ENCODE data around the gene MED1.
A peak's percentile ranks its signal among the peaks of the same experiment; 100 is the strongest.

Gene MED1

DNA sequence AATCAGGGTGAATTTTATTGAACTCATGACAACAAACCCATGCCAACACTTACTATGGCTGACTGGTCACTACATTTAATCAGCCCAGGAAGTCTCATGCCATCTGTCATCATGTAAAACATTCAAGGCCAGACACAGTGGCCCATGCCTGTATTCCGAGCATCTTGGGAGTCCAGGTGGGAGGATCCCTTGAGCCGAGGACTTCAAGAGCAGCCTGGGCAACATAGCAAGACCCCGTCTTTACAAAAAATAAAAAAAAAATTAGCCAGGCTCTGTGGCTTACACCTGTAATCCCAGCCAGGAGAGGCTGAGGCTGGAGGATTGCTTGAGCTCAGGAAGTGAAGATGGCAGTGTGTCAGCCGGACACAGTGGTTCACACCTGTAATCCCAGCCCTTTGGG, 4.9 kb upstream of the MED1 start:
- no peaks in the 10 kb centered on the region for H3K36me3 ChIP-seq (ENCODE audit: control insufficient read depth in 1 of 2, insufficient read depth in 2 of 2, low read depth in 1 of 2, low read length in 2 of 2)
- H4K91ac ChIP-seq (ENCODE audit: low read length) = no peak overlapping the region
- no peaks in the 10 kb centered on the region for H3K79me1 ChIP-seq (replicated peaks; ENCODE audit: low read length, poor library complexity, severe bottlenecking)
- no peak overlapping the region for H2BK120ac ChIP-seq (ENCODE audit: low read depth, low read length)
- H3K18ac ChIP-seq (ENCODE audit: low read depth in 1 of 2, low read length in 2 of 2) = no peak overlapping the region
- WGBS = 97% methylated on average over 4 of the region's 4 CpGs
- no peak overlapping the region for H3K4me3 ChIP-seq (ENCODE audit: insufficient read depth in 1 of 2, low read depth in 1 of 2, low read length in 2 of 2)
- H2BK15ac ChIP-seq (ENCODE audit: low read depth, poor library complexity, severe bottlenecking) = no peak overlapping the region
- H2AFZ ChIP-seq (ENCODE audit: low read depth, low read length) = no peak overlapping the region
- no peak for DNase-seq
- no peaks in the 10 kb centered on the region for H3K9me3 ChIP-seq (ENCODE audit: control insufficient read depth, low read length)
- H3K4me1 ChIP-seq (ENCODE audit: control insufficient read depth, insufficient read depth, low read depth, low read length) = peaks cover 1% of the 10 kb centered on the region
- H4K8ac ChIP-seq (ENCODE audit: low read length) = no peak overlapping the region
- H3K4ac ChIP-seq (ENCODE audit: low read depth in 1 of 2, low read length in 2 of 2) = no peak overlapping the region
- no peaks in the 10 kb centered on the region for H3K27me3 ChIP-seq (ENCODE audit: control insufficient read depth in 1 of 2, insufficient read depth in 1 of 2, low read length in 2 of 2)
- no peak overlapping the region for H3K9ac ChIP-seq (ENCODE audit: low read length)
- no peak overlapping the region for H3K4me2 ChIP-seq (ENCODE audit: low read length, poor library complexity, severe bottlenecking)
- no peak overlapping the region for H3K14ac ChIP-seq (ENCODE audit: low read length in 2 of 2)
- no peak overlapping the region for H2AK5ac ChIP-seq (ENCODE audit: low read length, severe bottlenecking)
- no peak overlapping the region for H3K27ac ChIP-seq (ENCODE audit: low read length, poor library complexity, severe bottlenecking)
- H3K23ac ChIP-seq (ENCODE audit: low read length in 2 of 2) = no peak overlapping the region
- no peak overlapping the region for H2BK5ac ChIP-seq (ENCODE audit: low read depth, low read length, poor library complexity, severe bottlenecking)
- H2BK12ac ChIP-seq (ENCODE audit: low read length in 2 of 2) = no peak overlapping the region

DNA sequence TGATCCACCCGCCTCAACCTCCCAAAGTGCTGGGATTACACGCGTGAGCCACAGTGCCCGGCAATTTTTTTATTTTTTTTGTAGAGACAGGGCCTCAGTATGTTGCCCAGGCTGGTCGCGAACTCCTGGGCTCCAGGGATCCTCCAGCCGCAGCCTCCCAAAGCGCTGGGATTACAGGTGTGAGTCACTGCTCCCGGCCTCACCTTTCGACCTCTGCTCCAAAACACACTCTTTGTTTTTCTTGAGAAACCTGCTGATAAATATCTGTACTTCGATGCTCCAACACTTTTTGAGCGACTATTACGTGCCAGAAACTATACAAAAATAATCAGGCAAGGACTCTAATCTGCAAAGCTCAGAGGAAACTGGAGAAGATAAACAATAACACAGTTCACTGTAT, 1.0 kb downstream of the MED1 start:
- WGBS = 95% methylated on average over 13 of the region's 13 CpGs
- no peak overlapping the region for H2BK120ac ChIP-seq (ENCODE audit: low read depth, low read length)

DNA sequence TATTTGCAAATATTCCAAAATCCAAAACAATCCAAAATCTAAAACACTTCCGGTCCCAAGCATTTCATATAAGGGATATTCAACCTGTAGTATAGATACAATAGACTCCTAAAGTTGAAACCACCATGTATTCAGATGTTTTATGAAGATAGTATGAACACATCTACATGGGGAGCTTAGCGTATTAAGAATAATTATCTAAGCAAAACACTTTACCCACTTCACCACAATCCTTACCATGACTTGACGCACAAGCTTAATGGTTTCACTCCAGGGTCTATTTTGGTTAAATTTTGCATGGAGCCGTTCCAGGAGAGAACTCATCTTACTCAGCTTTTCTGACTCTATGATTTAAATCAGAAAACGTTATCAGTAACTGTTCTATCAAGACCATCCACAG, 3.5 kb downstream of the MED1 start:
- H3K18ac ChIP-seq (ENCODE audit: low read depth in 1 of 2, low read length in 2 of 2) = no peak overlapping the region
- 97% methylated on average over 4 of the region's 5 CpGs for WGBS

More for the DNA sequence above, 1.0 kb downstream of the MED1 start:
- H2AFZ ChIP-seq (ENCODE audit: low read depth, low read length) = no peak overlapping the region
- no peak overlapping the region for H3K14ac ChIP-seq (ENCODE audit: low read length in 2 of 2)
- H3K36me3 ChIP-seq (ENCODE audit: control insufficient read depth in 1 of 2, insufficient read depth in 2 of 2, low read depth in 1 of 2, low read length in 2 of 2) = peaks cover 20 to 23% of the 10 kb centered on the region in 2 experiments
- H2AK5ac ChIP-seq (ENCODE audit: low read length, severe bottlenecking) = no peak overlapping the region
- no peaks in the 10 kb centered on the region for H3K9me3 ChIP-seq (ENCODE audit: control insufficient read depth, low read length)
- H3K79me1 ChIP-seq (replicated peaks; ENCODE audit: low read length, poor library complexity, severe bottlenecking) = peaks cover 11% of the 10 kb centered on the region
- no peak overlapping the region for H3K23ac ChIP-seq (ENCODE audit: low read length in 2 of 2)
- H3K27me3 ChIP-seq (ENCODE audit: control insufficient read depth in 1 of 2, insufficient read depth in 1 of 2, low read length in 2 of 2) = no peaks in the 10 kb centered on the region
- no peak overlapping the region for H2BK5ac ChIP-seq (ENCODE audit: low read depth, low read length, poor library complexity, severe bottlenecking)
- no peak overlapping the region for H4K91ac ChIP-seq (ENCODE audit: low read length)
- peak overlapping the region; percentile 54 for H3K4me2 ChIP-seq (ENCODE audit: low read length, poor library complexity, severe bottlenecking)
- H4K8ac ChIP-seq (ENCODE audit: low read length) = no peak overlapping the region
- no peak overlapping the region for H3K27ac ChIP-seq (ENCODE audit: low read length, poor library complexity, severe bottlenecking)
- H3K4ac ChIP-seq (ENCODE audit: low read depth in 1 of 2, low read length in 2 of 2) = no peak overlapping the region
- no peak for DNase-seq
- no peak overlapping the region for H2BK12ac ChIP-seq (ENCODE audit: low read length in 2 of 2)
- H2BK15ac ChIP-seq (ENCODE audit: low read depth, poor library complexity, severe bottlenecking) = no peak overlapping the region
- no peak overlapping the region for H3K18ac ChIP-seq (ENCODE audit: low read depth in 1 of 2, low read length in 2 of 2)
- H3K4me1 ChIP-seq (ENCODE audit: control insufficient read depth, insufficient read depth, low read depth, low read length) = peaks cover 10% of the 10 kb centered on the region
- H3K9ac ChIP-seq (ENCODE audit: low read length) = peak overlapping the region; percentile 97
- H3K4me3 ChIP-seq (ENCODE audit: insufficient read depth in 1 of 2, low read depth in 1 of 2, low read length in 2 of 2) = peak overlapping the region in 1 of 2 experiments; percentile 91

DNA sequence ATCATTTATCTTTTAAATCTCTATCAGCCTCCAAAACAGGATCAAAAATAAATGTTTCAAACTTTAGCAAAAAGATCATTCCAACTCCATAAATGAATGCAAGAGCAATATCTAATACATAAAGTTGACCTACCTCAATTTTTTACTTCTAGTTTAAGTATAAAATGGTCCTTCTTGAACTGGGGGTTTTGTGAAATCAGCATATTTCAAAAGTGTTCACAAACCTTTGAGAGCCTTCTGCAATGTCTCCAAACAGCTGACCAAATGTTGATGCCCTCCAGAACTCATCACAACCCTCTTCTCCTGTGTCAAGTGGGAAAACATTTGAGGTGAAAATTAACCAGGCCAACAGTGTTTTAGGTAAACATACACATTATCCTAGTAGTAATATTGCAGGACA, 7.7 kb downstream of the MED1 start:
- Histone ChIP-seq H3K4ac (ENCODE audit: low read depth in 1 of 2, low read length in 2 of 2) (no peak overlapping the region), H3K4me3 (ENCODE audit: insufficient read depth in 1 of 2, low read depth in 1 of 2, low read length in 2 of 2) (no peak overlapping the region), H3K36me3 (ENCODE audit: control insufficient read depth in 1 of 2, insufficient read depth in 2 of 2, low read depth in 1 of 2, low read length in 2 of 2) (peaks cover 47 to 76% of the 10 kb centered on the region in 2 experiments), H3K27me3 (ENCODE audit: control insufficient read depth in 1 of 2, insufficient read depth in 1 of 2, low read length in 2 of 2) (no peaks in the 10 kb centered on the region), H3K4me1 (ENCODE audit: control insufficient read depth, insufficient read depth, low read depth, low read length) (peaks cover 1% of the 10 kb centered on the region), H3K23ac (ENCODE audit: low read length in 2 of 2) (no peak overlapping the region), H3K4me2 (ENCODE audit: low read length, poor library complexity, severe bottlenecking) (no peak overlapping the region), H2AFZ (ENCODE audit: low read depth, low read length) (no peak overlapping the region), H4K91ac (ENCODE audit: low read length) (no peak overlapping the region), H2AK5ac (ENCODE audit: low read length, severe bottlenecking) (no peak overlapping the region), H3K18ac (ENCODE audit: low read depth in 1 of 2, low read length in 2 of 2) (no peak overlapping the region), H3K9ac (ENCODE audit: low read length) (no peak overlapping the region), H2BK120ac (ENCODE audit: low read depth, low read length) (no peak overlapping the region), H2BK5ac (ENCODE audit: low read depth, low read length, poor library complexity, severe bottlenecking) (no peak overlapping the region), H2BK12ac (ENCODE audit: low read length in 2 of 2) (no peak overlapping the region), H4K8ac (ENCODE audit: low read length) (no peak overlapping the region), H3K27ac (ENCODE audit: low read length, poor library complexity, severe bottlenecking) (no peak overlapping the region), H3K79me1 (replicated peaks; ENCODE audit: low read length, poor library complexity, severe bottlenecking) (peaks cover 25% of the 10 kb centered on the region), H2BK15ac (ENCODE audit: low read depth, poor library complexity, severe bottlenecking) (no peak overlapping the region), H3K14ac (ENCODE audit: low read length in 2 of 2) (no peak overlapping the region), H3K9me3 (ENCODE audit: control insufficient read depth, low read length) (no peaks in the 10 kb centered on the region)
- no peak for DNase-seq

More for the DNA sequence above, 3.5 kb downstream of the MED1 start:
- Histone ChIP-seq H3K14ac (ENCODE audit: low read length in 2 of 2) (no peak overlapping the region), H2BK12ac (ENCODE audit: low read length in 2 of 2) (no peak overlapping the region), H4K8ac (ENCODE audit: low read length) (no peak overlapping the region), H3K27me3 (ENCODE audit: control insufficient read depth in 1 of 2, insufficient read depth in 1 of 2, low read length in 2 of 2) (no peaks in the 10 kb centered on the region), H2BK15ac (ENCODE audit: low read depth, poor library complexity, severe bottlenecking) (no peak overlapping the region), H3K4me1 (ENCODE audit: control insufficient read depth, insufficient read depth, low read depth, low read length) (peaks cover 10% of the 10 kb centered on the region), H3K36me3 (ENCODE audit: control insufficient read depth in 1 of 2, insufficient read depth in 2 of 2, low read depth in 1 of 2, low read length in 2 of 2) (peaks cover 30 to 42% of the 10 kb centered on the region in 2 experiments), H2BK5ac (ENCODE audit: low read depth, low read length, poor library complexity, severe bottlenecking) (no peak overlapping the region), H3K4me2 (ENCODE audit: low read length, poor library complexity, severe bottlenecking) (no peak overlapping the region), H2AK5ac (ENCODE audit: low read length, severe bottlenecking) (no peak overlapping the region), H3K9ac (ENCODE audit: low read length) (peak overlapping the region; percentile 10), H3K23ac (ENCODE audit: low read length in 2 of 2) (no peak overlapping the region), H3K9me3 (ENCODE audit: control insufficient read depth, low read length) (no peaks in the 10 kb centered on the region), H4K91ac (ENCODE audit: low read length) (no peak overlapping the region), H2AFZ (ENCODE audit: low read depth, low read length) (no peak overlapping the region), H3K79me1 (replicated peaks; ENCODE audit: low read length, poor library complexity, severe bottlenecking) (peaks cover 15% of the 10 kb centered on the region), H3K4ac (ENCODE audit: low read depth in 1 of 2, low read length in 2 of 2) (no peak overlapping the region), H2BK120ac (ENCODE audit: low read depth, low read length) (no peak overlapping the region), H3K27ac (ENCODE audit: low read length, poor library complexity, severe bottlenecking) (no peak overlapping the region), H3K4me3 (ENCODE audit: insufficient read depth in 1 of 2, low read depth in 1 of 2, low read length in 2 of 2) (no peak overlapping the region)
- DNase-seq = no peak
